Thyroid gland (tissue), 4 donors: ENCODE results near the gene IFITM1.

Experiments used
- CTCF ChIP-seq, 6 experiments: fragments of 200-600 bp in 3 of 6; fragments of 450-650 bp in 3 of 6; sonication (generic) in 3 of 6; IDR thresholded peaks; one replicate each; pipeline ENCODE4 v1.5.1; 2016 to 2019; ENCODE audit warnings: antibody characterized with exemption in 6 of 6, mild to moderate bottlenecking in 2 of 6, inconsistent platforms in 1 of 6, moderate library complexity in 1 of 6
- POLR2A ChIP-seq, 2 donors: fragments of 450-650 bp; IDR thresholded peaks; one replicate each; pipeline ENCODE4 v1.6.1; 2017; ENCODE audit warnings: antibody characterized with exemption in 2 of 2, mild to moderate bottlenecking in 2 of 2, moderate library complexity in 1 of 2

GRCh38 chr11:272931-273198, 41.0 kb upstream of the IFITM1 start:
- TF ChIP-seq CTCF (IDR thresholded peaks at IDR 0.05) (no peak), POLR2A (IDR thresholded peaks at IDR 0.05) (no peak)
